NOMO-1 treated with dmso at 0.1 percent for 144 hours (cell line): Measurements from ENCODE around the gene CALY.

Experiments
- DNase-seq: peaks from one replicate; lab custom pipeline; 2025; ENCODE audit not compliant: unreplicated experiment; lab: John Stamatoyannopoulos, UW

CALY gene

GRCh38 chr10:133312016-133312768 is 24.5 kb downstream of the CALY start:
- no peak for DNase-seq

- DNase-seq = no peak
Measured at GRCh38 chr10:133311570-133311969, 25.1 kb downstream of the CALY start.

DNA sequence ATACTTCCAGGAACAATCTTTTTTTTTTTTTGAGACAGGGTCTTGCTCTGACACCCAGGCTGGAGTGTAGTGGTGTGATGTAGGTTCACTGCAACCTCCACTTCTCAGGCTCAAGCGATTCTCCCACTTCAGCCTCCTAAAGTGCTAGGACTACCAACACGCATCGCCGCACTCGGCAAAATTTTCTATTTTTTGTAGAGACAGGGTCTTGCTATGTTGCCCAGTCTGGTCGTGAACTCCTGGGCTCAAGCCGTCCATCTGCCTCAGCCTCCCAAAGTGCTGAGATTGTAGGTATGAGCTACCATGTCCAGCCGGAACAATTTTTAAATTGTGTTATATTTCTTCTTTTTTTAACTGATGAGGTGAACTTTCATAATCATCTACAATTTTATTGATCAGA is 25.9 kb downstream of the CALY start:
- no peak for DNase-seq

GRCh38 chr10:133310399-133310755 is 26.3 kb downstream of the CALY start:
- no peak for DNase-seq

DNA sequence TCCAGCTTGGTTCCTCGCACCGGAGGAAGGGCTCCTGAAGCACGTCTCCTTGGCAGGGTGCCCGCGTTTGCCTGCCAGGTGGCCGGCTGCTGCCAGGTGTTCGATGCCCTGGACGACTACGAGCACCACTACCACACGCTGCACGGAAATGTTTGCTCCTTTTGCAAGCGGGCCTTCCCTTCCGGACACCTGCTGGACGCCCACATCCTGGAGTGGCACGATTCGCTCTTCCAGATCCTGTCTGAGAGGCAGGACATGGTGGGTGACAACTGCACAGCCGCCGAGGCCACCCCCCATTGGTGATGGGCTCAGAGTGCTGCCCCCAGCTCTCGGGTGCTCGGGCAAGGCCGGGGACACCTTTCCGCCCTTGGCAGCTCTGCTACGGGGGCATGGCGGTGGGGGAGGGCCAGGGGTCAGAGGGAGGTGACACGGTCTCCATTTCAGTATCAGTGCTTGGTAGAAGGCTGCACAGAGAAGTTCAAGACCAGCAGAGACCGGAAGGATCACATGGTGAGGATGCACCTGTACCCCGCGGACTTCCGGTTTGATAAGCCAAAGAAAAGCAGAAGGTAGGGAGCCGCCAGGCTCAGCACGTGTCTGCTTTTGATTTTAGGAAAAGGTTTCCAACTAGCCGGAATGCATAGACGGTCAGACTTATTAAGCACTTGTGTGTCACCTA is 26.8 kb downstream of the CALY start:
- DNase-seq = no peak

DNA sequence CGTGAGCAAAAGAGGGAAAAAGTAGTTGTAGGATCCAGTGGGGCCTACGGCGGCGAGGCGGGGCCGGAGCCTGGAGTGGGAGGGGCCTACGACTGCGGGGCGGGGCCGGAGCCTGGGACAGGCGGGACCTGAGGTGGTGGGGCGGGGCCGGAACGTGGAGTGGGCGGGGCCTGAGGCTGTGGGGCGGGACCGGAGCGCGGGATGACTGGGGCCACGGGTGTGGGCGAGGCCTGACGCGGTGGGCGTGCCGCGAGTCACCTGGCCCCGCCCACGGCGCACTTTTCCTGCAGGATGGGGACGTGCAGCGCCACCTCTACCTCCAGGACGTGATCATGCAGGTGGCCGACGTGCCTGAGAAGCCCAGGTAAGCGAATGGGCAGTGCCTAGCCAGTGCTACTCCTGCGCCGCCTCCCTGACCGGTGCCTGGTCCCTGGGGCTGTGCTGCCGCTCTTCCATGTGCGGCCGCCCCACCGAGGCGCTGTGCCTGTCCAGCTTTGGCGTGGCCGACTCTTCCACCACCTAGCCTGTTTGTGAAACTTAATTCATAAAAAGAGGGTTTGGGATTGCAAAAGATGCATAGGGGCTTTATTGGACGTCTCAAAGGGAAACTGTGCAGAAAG is 27.5 kb downstream of the CALY start:
- peak; percentile 76 for DNase-seq

GRCh38 chr10:133308421-133309099 is 28.1 kb downstream of the CALY start, which contains the start of the genes TUBGCP2 and ZNF511:
Gene TUBGCP2, minus strand, starts transcription at chr10:133308872. Its CDS starts 5,931 bp downstream, at chr10:133302941.
Gene ZNF511, plus strand, starts transcription at chr10:133308914. Its CDS starts 30 bp downstream, at chr10:133308944.
- peak; percentile 66 for DNase-seq

DNA sequence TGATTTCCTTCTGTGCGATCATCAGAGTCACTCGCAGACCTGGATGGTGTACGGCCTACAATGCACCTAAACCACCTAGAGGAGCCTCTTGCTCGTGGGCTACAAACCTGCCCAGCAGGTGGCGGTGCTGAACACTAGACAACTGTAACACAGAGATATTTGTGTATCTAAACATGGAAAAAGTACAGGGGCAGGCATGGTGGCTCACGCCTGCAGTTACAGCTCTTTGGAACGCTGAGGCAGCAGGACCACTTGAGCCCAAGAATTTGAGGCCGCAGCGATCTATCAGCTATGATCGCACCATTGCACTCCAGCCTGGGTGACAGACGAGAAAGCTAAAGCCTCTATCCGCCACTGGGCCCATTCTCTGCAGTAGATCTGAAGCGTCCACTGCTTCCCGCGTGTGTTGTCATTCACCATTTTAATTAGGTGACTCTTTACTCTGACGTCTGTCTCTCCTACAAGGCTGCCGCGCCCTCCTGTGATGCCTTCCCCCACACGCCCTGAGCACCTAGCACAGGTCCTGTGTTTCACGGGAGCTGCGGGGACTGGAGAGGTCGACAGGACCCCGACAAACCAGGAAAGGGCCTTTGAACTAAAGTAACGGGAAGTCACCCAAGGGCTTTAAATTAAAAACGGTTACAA is 28.8 kb downstream of the CALY start:
- peak; percentile 18 for DNase-seq

- DNase-seq = no peak
Measured at GRCh38 chr10:133306941-133307379, 29.7 kb downstream of the CALY start.

DNA sequence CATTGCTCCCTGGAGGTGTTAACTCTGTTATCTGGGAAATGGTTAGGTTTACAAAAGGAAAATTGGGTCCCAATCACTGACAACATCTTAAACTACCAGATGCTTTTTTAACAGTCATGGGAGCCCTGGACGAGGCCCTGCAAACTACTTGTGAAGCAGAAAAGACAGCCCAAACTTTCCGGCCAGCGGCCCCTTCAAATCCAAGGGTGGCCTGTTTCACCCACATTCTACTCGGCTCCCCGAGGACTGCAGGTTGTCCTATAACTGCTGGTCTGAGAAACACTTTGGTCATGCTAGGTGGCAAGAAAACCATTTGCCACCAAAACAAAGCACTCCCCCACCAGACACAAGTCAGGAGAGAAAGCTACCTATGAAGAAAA is 30.6 kb downstream of the CALY start:
- DNase-seq = no peak

- no peak for DNase-seq
Measured at GRCh38 chr10:133303206-133303605, 33.5 kb downstream of the CALY start.

- no peak for DNase-seq
Measured at GRCh38 chr10:133302230-133302629, 34.5 kb downstream of the CALY start.

DNA sequence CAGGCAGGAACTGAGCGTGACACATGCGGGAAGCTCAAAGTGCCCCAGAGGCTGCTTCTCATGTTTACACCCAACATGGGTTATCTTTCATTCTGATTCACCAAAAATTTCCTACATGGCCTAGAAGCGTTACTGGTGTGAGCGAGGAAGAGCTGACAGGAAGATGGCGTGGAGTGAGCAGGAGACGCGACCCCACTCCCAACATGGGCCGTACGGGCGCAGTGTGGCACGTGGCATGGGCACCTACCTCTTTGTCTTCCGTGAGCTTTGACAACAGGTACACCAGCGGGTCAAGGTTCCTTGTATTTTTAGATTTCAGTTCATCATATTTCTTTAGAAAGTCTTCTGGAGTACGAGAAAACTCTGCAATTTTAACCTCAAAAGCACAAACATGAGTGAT is 37.0 kb downstream of the CALY start:
- no peak for DNase-seq

- DNase-seq = no peak
Measured at GRCh38 chr10:133299224-133299623, 37.5 kb downstream of the CALY start.

DNA sequence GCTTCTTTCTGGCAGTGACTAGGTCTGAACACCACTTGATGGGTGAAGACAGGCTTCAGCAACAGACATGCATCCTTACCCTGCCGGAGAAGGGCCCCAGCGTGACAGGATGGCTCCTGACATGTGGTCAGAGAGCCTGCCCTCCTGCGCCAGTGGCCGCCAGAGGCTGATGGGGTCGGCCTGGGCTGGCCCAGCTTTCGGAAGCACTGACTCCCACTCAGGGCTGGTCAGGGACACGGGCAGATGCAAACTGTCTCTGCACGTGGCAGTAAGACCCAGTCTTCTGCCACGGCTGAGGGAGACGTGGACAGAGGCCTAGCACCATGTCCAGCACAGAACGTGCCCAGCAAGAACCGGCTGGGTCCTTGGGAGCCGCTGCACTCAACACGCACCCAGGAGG is 38.2 kb downstream of the CALY start:
- no peak for DNase-seq

DNA sequence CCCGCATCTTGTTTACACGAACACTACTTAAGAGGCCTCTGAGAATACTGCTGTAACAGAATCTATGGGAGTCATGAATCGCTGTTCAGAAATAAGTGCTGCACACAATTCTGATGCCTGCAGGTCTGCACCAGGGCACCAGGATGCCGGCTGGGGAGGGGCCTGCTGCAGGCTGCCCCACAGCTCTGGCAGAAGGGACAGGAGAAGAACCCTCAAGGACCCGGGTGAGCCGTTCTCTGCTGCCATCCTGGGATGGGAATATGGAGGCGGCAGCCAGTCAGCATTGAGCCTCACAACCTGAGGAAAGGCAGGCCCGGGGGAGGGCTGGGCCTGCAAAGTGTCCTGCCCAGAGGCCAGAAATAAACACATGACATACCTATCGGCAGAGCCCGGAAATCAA is 39.2 kb downstream of the CALY start:
- DNase-seq = no peak

DNA sequence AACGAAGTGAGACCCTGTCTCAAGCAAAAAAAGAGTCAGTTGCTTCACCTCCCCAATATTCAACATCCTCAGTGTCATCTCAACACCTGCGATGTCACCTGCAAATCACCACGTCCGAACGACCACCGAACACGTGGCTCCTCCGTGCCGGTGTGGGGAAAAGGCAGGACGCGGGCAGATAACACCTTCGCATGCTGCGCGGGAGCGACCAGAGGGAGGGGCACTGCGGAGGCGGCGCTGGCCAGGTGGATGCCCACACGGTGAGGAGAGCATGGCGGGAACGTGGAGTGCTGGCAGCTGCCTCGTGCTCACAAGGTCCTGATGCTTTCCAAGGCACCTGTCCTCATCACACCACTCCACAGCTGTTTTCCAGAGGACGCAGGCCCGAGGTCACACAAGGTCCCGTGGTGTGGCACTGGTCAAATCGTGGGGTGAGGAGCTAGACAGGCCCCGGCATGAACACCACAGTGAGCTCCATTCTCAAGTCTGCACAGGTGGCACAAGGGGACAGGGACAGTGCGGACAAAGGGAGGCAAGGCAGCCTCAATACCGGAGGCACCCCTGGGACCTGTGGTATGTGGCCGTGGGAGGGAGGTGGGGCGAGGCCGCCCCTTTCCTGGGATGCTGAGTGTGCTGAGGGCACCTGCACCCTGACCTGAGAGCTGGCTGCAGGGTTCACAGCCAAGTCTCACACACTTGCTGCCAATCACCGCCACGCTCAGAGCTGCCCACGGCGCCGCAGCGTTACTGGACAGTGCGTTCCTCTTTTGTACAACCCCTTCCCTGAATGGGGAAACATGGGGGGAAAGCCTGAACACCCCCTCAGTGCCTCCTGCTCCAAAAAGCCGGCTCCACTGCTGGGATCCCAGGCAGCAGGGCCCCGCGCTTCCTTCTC is 41.0 kb downstream of the CALY start:
- no peak for DNase-seq

GRCh38 chr10:133294189-133294588 is 42.5 kb downstream of the CALY start:
- DNase-seq = no peak

- DNase-seq = no peak
Measured at GRCh38 chr10:133293810-133294119, 42.9 kb downstream of the CALY start.
